ENCODE data around the gene SERPINB5.

SERPINB5 gene

GRCh38 chr18:63532471-63532870 is 55.7 kb downstream of the SERPINB5 start:
- no peak for DNase-seq

GRCh38 chr18:63534615-63535014 is 57.9 kb downstream of the SERPINB5 start:
- no peak for DNase-seq

GRCh38 chr18:63539904-63540510 is 63.2 kb downstream of the SERPINB5 start:
- DNase-seq, result no peak

- no peak for DNase-seq
These were observed 65.3 kb downstream of the SERPINB5 start, which contains the start of gene SERPINB12 for GRCh38 chr18:63542069-63542468. TSS of gene SERPINB12 (plus strand) at chr18:63542369. CDS start at chr18:63556160, 13,791 bp downstream.

GRCh38 chr18:63544017-63544416 is 67.3 kb downstream of the SERPINB5 start:
- no peak for DNase-seq

GRCh38 chr18:63545000-63545399 is 68.2 kb downstream of the SERPINB5 start:
- DNase-seq, result no peak

GRCh38 chr18:63550068-63550467 is 73.3 kb downstream of the SERPINB5 start:
- DNase-seq, result no peak

- no peak for DNase-seq
These were observed 75.0 kb downstream of the SERPINB5 start for GRCh38 chr18:63551769-63552168.

GRCh38 chr18:63552581-63552980 is 75.8 kb downstream of the SERPINB5 start:
- DNase-seq, result no peak

GRCh38 chr18:63553081-63553480 is 76.3 kb downstream of the SERPINB5 start:
- DNase-seq, result no peak
